Nephron progenitor cell (in vitro differentiated cells): ENCODE measurements around the gene ST14.

Experiments
- DNase-seq: peaks from one replicate; pipeline ENCODE4 v3.0.0; 2021
- H3K27ac Mint-ChIP-seq: 2 replicates; pipeline ENCODE4 v1.8.0; 2021; ENCODE audit warnings: mild to moderate bottlenecking, moderate library complexity, mixed read lengths
- H3K27me3 Mint-ChIP-seq: 2 replicates; pipeline ENCODE4 v1.8.0; 2021; ENCODE audit warnings: mild to moderate bottlenecking, low read depth, mixed read lengths; ENCODE audit not compliant: poor library complexity
- H3K36me3 Mint-ChIP-seq: 2 replicates; pipeline ENCODE4 v1.8.0; 2021; ENCODE audit warnings: low read depth, mixed read lengths
- H3K4me1 Mint-ChIP-seq: 2 replicates; pipeline ENCODE4 v1.8.0; 2021; ENCODE audit warnings: mixed read lengths
- H3K4me3 Mint-ChIP-seq: 2 replicates; pipeline ENCODE4 v1.8.0; 2021; ENCODE audit warnings: mild to moderate bottlenecking, moderate library complexity, mixed read lengths
- H3K9me3 Mint-ChIP-seq: 2 replicates; pipeline ENCODE4 v1.8.0; 2021; ENCODE audit warnings: mild to moderate bottlenecking, moderate library complexity, mixed read lengths
- TF ChIP-seq, protein P1 (sequence below): fragments of 200-600 bp; sonication (generic); IDR thresholded peaks from 2 replicates; pipeline ENCODE4 v1.5.0; 2021; ENCODE audit warnings: antibody characterized with exemption

ST14 gene

DNA sequence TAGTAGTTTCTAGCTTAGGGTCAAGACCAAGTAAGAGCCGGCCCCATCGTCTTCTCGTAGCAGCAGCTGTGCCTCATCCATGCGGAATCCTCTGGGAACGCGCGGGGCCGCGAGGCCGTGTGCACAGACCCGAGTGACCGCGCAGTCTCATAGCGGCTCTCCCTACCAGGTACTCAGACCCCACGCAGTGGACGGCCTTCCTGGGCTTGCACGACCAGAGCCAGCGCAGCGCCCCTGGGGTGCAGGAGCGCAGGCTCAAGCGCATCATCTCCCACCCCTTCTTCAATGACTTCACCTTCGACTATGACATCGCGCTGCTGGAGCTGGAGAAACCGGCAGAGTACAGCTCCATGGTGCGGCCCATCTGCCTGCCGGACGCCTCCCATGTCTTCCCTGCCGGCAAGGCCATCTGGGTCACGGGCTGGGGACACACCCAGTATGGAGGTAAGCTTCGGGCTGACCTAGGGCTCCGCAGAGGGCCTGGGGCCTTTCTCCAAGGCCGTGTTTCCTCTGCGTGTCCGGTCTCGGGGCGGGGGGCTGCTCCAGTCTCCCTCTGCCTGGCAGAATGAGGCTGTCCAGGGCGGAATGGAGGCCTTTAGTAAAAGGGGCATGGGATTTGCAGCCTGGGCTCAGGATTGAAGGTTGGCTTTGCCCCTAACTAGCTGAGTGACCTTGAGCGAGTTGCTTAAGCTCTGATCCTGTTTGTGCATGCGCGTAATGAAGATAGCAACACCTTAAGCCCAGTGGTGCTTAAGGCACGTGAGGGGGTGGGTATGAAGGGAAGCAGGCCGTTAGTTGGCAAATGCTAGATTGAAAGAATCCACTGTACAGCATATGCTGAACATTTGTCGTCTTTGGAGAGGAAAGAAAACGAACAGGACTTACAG lies 48.9 kb downstream of the ST14 start:
- peaks cover 29% of the 10 kb centered on the region for H3K27me3 Mint-ChIP-seq
- no peaks in the 10 kb centered on the region for H3K36me3 Mint-ChIP-seq
- DNase-seq = no peak
- H3K27ac Mint-ChIP-seq = no peak overlapping the region
- TF ChIP-seq, protein P1, sequence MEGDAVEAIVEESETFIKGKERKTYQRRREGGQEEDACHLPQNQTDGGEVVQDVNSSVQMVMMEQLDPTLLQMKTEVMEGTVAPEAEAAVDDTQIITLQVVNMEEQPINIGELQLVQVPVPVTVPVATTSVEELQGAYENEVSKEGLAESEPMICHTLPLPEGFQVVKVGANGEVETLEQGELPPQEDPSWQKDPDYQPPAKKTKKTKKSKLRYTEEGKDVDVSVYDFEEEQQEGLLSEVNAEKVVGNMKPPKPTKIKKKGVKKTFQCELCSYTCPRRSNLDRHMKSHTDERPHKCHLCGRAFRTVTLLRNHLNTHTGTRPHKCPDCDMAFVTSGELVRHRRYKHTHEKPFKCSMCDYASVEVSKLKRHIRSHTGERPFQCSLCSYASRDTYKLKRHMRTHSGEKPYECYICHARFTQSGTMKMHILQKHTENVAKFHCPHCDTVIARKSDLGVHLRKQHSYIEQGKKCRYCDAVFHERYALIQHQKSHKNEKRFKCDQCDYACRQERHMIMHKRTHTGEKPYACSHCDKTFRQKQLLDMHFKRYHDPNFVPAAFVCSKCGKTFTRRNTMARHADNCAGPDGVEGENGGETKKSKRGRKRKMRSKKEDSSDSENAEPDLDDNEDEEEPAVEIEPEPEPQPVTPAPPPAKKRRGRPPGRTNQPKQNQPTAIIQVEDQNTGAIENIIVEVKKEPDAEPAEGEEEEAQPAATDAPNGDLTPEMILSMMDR = no peak
- no peaks in the 10 kb centered on the region for H3K9me3 Mint-ChIP-seq
- peaks cover 7% of the 10 kb centered on the region for H3K4me1 Mint-ChIP-seq
- H3K4me3 Mint-ChIP-seq = no peak overlapping the region

DNA sequence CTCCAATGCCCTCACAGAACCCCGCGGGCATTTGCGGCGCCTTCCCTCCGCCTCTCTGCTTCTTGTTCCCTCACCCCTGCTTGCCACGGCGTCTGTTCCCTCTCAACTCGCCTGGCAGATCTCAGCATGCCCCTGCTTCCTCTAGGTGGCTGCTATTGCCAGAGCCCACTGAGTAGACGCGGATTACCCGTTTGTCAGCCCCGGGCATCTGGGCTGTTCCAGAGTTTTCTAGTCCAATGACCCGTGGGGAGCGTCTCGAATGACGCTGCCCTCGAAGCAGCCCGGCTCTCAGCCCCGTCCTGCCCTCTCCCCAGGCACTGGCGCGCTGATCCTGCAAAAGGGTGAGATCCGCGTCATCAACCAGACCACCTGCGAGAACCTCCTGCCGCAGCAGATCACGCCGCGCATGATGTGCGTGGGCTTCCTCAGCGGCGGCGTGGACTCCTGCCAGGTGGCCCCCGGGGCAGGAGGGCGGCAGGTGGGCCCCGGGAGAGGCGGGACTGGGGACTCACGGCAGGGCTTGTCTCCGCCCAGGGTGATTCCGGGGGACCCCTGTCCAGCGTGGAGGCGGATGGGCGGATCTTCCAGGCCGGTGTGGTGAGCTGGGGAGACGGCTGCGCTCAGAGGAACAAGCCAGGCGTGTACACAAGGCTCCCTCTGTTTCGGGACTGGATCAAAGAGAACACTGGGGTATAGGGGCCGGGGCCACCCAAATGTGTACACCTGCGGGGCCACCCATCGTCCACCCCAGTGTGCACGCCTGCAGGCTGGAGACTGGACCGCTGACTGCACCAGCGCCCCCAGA lies 49.7 kb downstream of the ST14 start:
- H3K36me3 Mint-ChIP-seq = no peaks in the 10 kb centered on the region
- H3K27ac Mint-ChIP-seq = no peak overlapping the region
- H3K27me3 Mint-ChIP-seq = peaks cover 23% of the 10 kb centered on the region
- no peaks in the 10 kb centered on the region for H3K9me3 Mint-ChIP-seq
- no peak overlapping the region for H3K4me3 Mint-ChIP-seq
- H3K4me1 Mint-ChIP-seq = peaks cover 7% of the 10 kb centered on the region
- TF ChIP-seq, protein P1 = no peak
- DNase-seq = no peak

DNA sequence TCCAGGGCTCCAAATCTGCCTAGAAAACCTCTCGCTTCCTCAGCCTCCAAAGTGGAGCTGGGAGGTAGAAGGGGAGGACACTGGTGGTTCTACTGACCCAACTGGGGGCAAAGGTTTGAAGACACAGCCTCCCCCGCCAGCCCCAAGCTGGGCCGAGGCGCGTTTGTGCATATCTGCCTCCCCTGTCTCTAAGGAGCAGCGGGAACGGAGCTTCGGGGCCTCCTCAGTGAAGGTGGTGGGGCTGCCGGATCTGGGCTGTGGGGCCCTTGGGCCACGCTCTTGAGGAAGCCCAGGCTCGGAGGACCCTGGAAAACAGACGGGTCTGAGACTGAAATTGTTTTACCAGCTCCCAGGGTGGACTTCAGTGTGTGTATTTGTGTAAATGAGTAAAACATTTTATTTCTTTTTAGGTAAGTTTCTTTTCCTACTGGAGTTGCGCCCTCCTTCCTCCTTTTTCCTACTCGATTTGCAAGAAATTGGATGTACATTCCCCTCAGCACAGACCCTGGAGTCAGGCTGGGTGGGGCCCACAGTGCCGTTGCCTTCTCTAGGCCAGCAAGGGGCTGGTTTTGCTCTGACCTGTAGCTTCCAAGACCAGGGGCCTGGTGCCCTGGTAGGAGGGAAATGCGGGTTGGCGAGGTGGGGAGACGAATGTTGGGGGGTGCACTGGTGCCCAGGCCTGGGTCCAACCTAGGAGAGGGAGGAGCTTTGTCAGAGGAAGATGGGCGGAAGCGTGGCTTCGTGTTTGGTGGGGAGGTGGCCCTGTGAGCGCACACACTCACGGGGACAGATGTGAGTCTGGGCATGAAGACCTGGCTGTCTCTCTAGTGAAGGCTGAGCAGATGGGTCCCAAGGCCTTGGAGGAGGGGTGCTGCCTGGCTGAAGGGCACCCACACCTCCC lies 50.6 kb downstream of the ST14 start:
- H3K9me3 Mint-ChIP-seq = no peaks in the 10 kb centered on the region
- DNase-seq = no peak
- H3K4me1 Mint-ChIP-seq = peaks cover 7% of the 10 kb centered on the region
- no peak overlapping the region for H3K4me3 Mint-ChIP-seq
- peaks cover 27% of the 10 kb centered on the region for H3K27me3 Mint-ChIP-seq
- TF ChIP-seq, protein P1 = no peak
- no peaks in the 10 kb centered on the region for H3K36me3 Mint-ChIP-seq
- no peak overlapping the region for H3K27ac Mint-ChIP-seq

DNA sequence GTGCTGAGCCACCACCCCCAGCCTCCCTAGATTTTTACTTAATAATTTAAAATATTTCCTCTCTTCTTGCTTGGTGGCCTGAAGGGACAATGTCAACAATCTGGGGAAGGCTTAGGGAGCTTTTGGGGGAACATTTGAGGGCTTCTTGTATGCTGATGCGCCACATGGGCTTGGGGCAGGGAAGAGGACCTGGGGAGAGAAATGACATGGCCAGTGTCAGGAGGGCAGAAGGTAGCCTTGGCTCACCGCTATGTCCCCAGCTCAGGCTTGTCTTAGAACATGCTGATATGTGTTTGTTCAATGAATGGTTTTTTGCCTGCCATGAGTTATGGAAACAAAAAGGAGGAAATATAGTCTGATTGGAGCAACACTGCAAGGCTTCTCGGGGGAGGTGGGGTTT lies 51.6 kb downstream of the ST14 start:
- Mint-ChIP-seq H3K4me3 (no peak overlapping the region), H3K4me1 (peaks cover 12% of the 10 kb centered on the region), H3K36me3 (no peaks in the 10 kb centered on the region), H3K27ac (no peak overlapping the region), H3K9me3 (no peaks in the 10 kb centered on the region), H3K27me3 (peaks cover 27% of the 10 kb centered on the region)
- DNase-seq = no peak
- TF ChIP-seq, protein P1 = no peak

DNA sequence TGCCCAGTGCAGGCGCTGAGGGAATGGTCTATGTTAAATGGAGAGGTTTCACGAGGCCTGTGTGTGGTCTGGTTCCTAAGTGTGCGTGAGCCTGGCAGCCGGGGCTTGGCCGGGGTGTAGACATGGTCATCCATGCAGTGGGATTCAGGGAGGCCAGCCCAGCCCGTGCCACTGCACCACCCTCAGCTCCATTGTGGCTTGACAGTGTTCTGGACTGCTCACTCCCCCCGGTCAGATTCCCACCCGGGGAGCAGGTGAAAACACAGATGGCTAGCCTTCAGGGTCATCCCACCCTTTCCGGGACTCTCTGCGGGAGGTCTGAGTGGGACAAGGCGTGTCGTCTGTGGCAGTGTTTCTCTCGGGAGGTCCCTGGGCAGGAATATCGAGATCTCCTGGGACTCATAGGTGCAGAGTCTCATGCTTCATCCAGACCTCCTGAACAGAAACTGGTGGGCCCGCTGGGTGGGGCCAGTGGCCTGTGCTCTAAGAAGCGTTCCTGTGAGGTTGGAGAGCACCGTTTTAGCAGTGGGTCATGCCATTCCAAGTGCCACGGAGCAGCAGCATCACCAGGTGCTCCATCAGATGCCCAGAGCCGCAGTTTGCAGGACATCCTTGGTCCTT lies 52.3 kb downstream of the ST14 start:
- TF ChIP-seq, protein P1 = no peak
- Mint-ChIP-seq H3K36me3 (no peaks in the 10 kb centered on the region), H3K4me1 (peaks cover 19% of the 10 kb centered on the region), H3K9me3 (no peaks in the 10 kb centered on the region), H3K27me3 (peaks cover 26% of the 10 kb centered on the region), H3K4me3 (no peak overlapping the region), H3K27ac (no peak overlapping the region)
- DNase-seq = no peak
